Neutrophil (primary cell): ENCODE results near the gene GPD2.

Experiments
- H3K27ac ChIP-seq: fragments of 200-600 bp; sonication (generic); 2 replicates; pipeline ENCODE4 v1.5.1; 2016; ENCODE audit warnings: mild to moderate bottlenecking, moderate library complexity
- H3K27me3 ChIP-seq: fragments of 200-600 bp; sonication (generic); 2 replicates; pipeline ENCODE4 v1.6.0; 2016; ENCODE audit warnings: mild to moderate bottlenecking
- H3K36me3 ChIP-seq: fragments of 200-600 bp; sonication (generic); 2 replicates; pipeline ENCODE4 v1.5.1; 2017
- H3K4me1 ChIP-seq, 2 experiments: fragments of 200-600 bp in 1 of 2; sonication (generic) in 1 of 2; 1 replicate in 1 of 2; 2 replicates in 1 of 2; pipeline versions ENCODE4 v1.5.1 to v1.6.1; 2013 to 2016; ENCODE audit warnings: low read depth in 1 of 2, low read length in 1 of 2, mild to moderate bottlenecking in 1 of 2, moderate library complexity in 1 of 2; ENCODE audit not compliant: control insufficient read depth in 1 of 2, insufficient read depth in 1 of 2
- H3K4me3 ChIP-seq, 2 experiments: fragments of 200-600 bp in 1 of 2; sonication (generic) in 1 of 2; 1 replicate in 1 of 2; 2 replicates in 1 of 2; pipeline ENCODE4 v1.5.1; 2013 to 2016; ENCODE audit warnings: low read depth in 1 of 2, low read length in 1 of 2, mild to moderate bottlenecking in 1 of 2, moderate library complexity in 1 of 2
- H3K9me3 ChIP-seq: fragments of 200-600 bp; sonication (generic); 2 replicates; pipeline ENCODE4 v1.5.1; 2016
- TF ChIP-seq, protein P1 (sequence below): fragments of 200-600 bp; sonication (generic); IDR thresholded peaks from 2 replicates; pipeline ENCODE4 v1.5.1; 2016; ENCODE audit warnings: antibody characterized with exemption

Gene GPD2

GRCh38 chr2:156459720-156460119 lies 23.5 kb downstream of the GPD2 start:
- no peaks in the 10 kb centered on the region for H3K36me3 ChIP-seq
- H3K27me3 ChIP-seq: no peaks in the 10 kb centered on the region
- no peak overlapping the region for H3K4me3 ChIP-seq
- peak overlapping the region; percentile 4 for H3K27ac ChIP-seq
- no peaks in the 10 kb centered on the region for H3K9me3 ChIP-seq
- H3K4me1 ChIP-seq: peaks cover 49 to 65% of the 10 kb centered on the region in 2 experiments
- TF ChIP-seq, protein P1, sequence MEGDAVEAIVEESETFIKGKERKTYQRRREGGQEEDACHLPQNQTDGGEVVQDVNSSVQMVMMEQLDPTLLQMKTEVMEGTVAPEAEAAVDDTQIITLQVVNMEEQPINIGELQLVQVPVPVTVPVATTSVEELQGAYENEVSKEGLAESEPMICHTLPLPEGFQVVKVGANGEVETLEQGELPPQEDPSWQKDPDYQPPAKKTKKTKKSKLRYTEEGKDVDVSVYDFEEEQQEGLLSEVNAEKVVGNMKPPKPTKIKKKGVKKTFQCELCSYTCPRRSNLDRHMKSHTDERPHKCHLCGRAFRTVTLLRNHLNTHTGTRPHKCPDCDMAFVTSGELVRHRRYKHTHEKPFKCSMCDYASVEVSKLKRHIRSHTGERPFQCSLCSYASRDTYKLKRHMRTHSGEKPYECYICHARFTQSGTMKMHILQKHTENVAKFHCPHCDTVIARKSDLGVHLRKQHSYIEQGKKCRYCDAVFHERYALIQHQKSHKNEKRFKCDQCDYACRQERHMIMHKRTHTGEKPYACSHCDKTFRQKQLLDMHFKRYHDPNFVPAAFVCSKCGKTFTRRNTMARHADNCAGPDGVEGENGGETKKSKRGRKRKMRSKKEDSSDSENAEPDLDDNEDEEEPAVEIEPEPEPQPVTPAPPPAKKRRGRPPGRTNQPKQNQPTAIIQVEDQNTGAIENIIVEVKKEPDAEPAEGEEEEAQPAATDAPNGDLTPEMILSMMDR: no peak

- TF ChIP-seq, protein P1: no peak
- Histone ChIP-seq H3K36me3 (no peaks in the 10 kb centered on the region), H3K27me3 (no peaks in the 10 kb centered on the region), H3K9me3 (no peaks in the 10 kb centered on the region), H3K27ac (peak overlapping the region; percentile 82), H3K4me3 (peak overlapping the region in 1 of 2 experiments; percentile 19), H3K4me1 (peaks cover 70 to 80% of the 10 kb centered on the region in 2 experiments)
Observed at GRCh38 chr2:156464106-156464505, 27.9 kb downstream of the GPD2 start.

- Histone ChIP-seq H3K27me3 (no peaks in the 10 kb centered on the region), H3K4me1 (peaks cover 73 to 81% of the 10 kb centered on the region in 2 experiments), H3K27ac (peak overlapping the region; percentile 82), H3K4me3 (no peak overlapping the region), H3K36me3 (no peaks in the 10 kb centered on the region), H3K9me3 (no peaks in the 10 kb centered on the region)
- TF ChIP-seq, protein P1: no peak
Observed at GRCh38 chr2:156465573-156465972, 29.4 kb downstream of the GPD2 start.

GRCh38 chr2:156466739-156467405 lies 30.7 kb downstream of the GPD2 start:
- no peaks in the 10 kb centered on the region for H3K36me3 ChIP-seq
- H3K27ac ChIP-seq: peak overlapping the region; percentile 82
- H3K4me1 ChIP-seq: peaks cover 83 to 90% of the 10 kb centered on the region in 2 experiments
- TF ChIP-seq, protein P1: no peak
- H3K4me3 ChIP-seq: peak overlapping the region in 1 of 2 experiments; percentile 15
- H3K27me3 ChIP-seq: no peaks in the 10 kb centered on the region
- no peaks in the 10 kb centered on the region for H3K9me3 ChIP-seq

DNA sequence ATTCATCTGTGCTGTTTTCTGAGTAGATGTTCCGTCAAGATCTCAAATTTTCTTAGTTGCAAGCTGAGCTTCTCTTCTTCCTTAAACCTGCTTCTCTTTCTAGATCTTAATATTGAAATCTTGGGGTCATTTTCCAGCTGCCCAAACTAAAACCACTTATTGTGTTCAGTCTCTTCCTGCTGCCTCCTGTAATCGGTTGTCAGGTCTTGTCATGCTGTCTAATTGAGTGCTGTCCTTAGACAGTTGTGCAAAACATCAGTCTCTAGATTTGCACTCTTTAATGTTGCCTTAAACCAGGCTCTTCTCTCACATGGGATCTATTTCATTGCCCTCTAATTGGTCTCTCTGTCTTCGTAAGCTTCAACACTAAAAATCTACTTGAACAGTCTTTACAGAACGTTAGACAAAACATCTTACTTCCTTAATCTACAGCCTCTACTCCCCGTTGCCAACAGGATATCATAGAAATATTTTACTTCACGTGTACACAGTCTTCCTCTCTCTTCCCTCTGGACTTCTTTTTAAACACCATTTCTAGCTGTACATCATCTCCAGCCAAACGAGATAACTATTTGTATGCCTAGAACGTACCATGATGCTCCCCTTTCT lies 34.9 kb downstream of the GPD2 start:
- H3K36me3 ChIP-seq: no peaks in the 10 kb centered on the region
- TF ChIP-seq, protein P1: no peak
- H3K27ac ChIP-seq: peak overlapping the region; percentile 86
- no peaks in the 10 kb centered on the region for H3K9me3 ChIP-seq
- H3K27me3 ChIP-seq: no peaks in the 10 kb centered on the region
- H3K4me1 ChIP-seq: peaks cover 81 to 92% of the 10 kb centered on the region in 2 experiments
- H3K4me3 ChIP-seq: peak overlapping the region; percentile 5 to 36
